GM12878 (cell line): ENCODE data around the gene TMED10. TPM values are rescaled to one million over a fixed set of nuclear protein-coding genes. Genes with fewer than 3 reads are reported as not detected.
A peak's percentile ranks its signal among the peaks of the same experiment; 100 is the strongest.

Source experiments
- ATAC-seq: fragments of 200-7000 bp; cut with Tn5 transposase; 3 replicates; pipeline ENCODE4 v1.9.1; 2020; ENCODE audit warnings: mild to moderate bottlenecking, moderate library complexity
- BruUV-seq: library from RNA; stranded (reverse); fragments of 400-500 nt; replicated peaks from 2 replicates; lab custom pipeline; 2021; lab: Mats Ljungman, UMichigan
- CTCF ChIA-PET: fragments of 300-600 bp; sonication (Branson Sonifier 250); formaldehyde crosslinking; extraction: SDS; loops from one replicate; lab custom pipeline; 2021; ENCODE audit warnings: inconsistent platforms; lab: Yijun Ruan, JAX
- POLR2A ChIA-PET: fragments of 350-600 bp; formaldehyde crosslinking; extraction: SDS; loops from one replicate; lab custom pipeline; 2021; ENCODE audit warnings: inconsistent platforms; lab: Charles Lee
- RAD21 ChIA-PET: fragments of 300-600 bp; sonication (Branson Sonifier 250); formaldehyde crosslinking; loops from one replicate; lab custom pipeline; 2023; ENCODE audit warnings: antibody characterized with exemption; ENCODE audit not compliant: unreplicated experiment; lab: Charles Lee
- SMC1A ChIA-PET: fragments of 300-600 bp; sonication (Branson Sonifier 250); formaldehyde crosslinking; loops from one replicate; lab custom pipeline; 2023; ENCODE audit not compliant: unreplicated experiment, uncharacterized antibody; lab: Charles Lee
- DNase-seq: peaks from one replicate; pipeline ENCODE4 v3.0.0-alpha.2; 2011; ENCODE audit warnings: low read depth, low spot score
- FAIRE-seq: peaks from 3 replicates; lab custom pipeline; 2011; peaks lifted over from hg19 to GRCh38; lab: Jason Lieb, UNC
- H2AFZ ChIP-seq: 2 replicates; pipeline ENCODE4 v1.6.0; 2011; ENCODE audit warnings: low read depth, low read length, control low read depth; ENCODE audit not compliant: control insufficient read depth
- H3K27ac ChIP-seq: 2 replicates; pipeline ENCODE4 v1.5.1; 2011; ENCODE audit warnings: control low read depth; ENCODE audit not compliant: control insufficient read depth, insufficient read depth
- H3K27me3 ChIP-seq, 2 experiments: replicated peaks in 1 of 2; 2 replicates each; pipeline versions ENCODE4 v1.6.0 to v1.6.1; 2011; ENCODE audit warnings: low read length in 1 of 2; ENCODE audit not compliant: control insufficient read depth in 2 of 2, insufficient read depth in 2 of 2
- H3K36me3 ChIP-seq, 2 experiments: 2 replicates each; pipeline ENCODE4 v1.5.1; 2011; ENCODE audit warnings: low read length in 1 of 2; ENCODE audit not compliant: control insufficient read depth in 2 of 2, insufficient read depth in 2 of 2
- H3K4me1 ChIP-seq: 2 replicates; pipeline ENCODE4 v1.6.1; 2011; ENCODE audit warnings: mild to moderate bottlenecking, low read length, moderate library complexity, mixed read lengths; ENCODE audit not compliant: control insufficient read depth, insufficient read depth
- H3K4me2 ChIP-seq: 2 replicates; pipeline ENCODE4 v1.6.0; 2011; ENCODE audit warnings: control low read depth; ENCODE audit not compliant: control insufficient read depth, insufficient read depth
- H3K4me3 ChIP-seq: fragments of 200-600 bp; sonication (generic); 2 replicates; pipeline ENCODE4 v1.5.1; 2016
- H3K79me2 ChIP-seq: 2 replicates; pipeline ENCODE4 v1.6.0; 2011; ENCODE audit warnings: low read length; ENCODE audit not compliant: control insufficient read depth, insufficient read depth
- H3K9ac ChIP-seq: 2 replicates; pipeline ENCODE4 v1.8.0; 2011; ENCODE audit warnings: low read length, control low read depth, mixed read lengths; ENCODE audit not compliant: control insufficient read depth, insufficient read depth
- H3K9me3 ChIP-seq: replicated peaks from 3 replicates; pipeline ENCODE4 v1.5.1; 2011; ENCODE audit warnings: mild to moderate bottlenecking, low read length; ENCODE audit not compliant: control insufficient read depth, insufficient read depth
- H4K20me1 ChIP-seq: 2 replicates; pipeline ENCODE4 v1.6.0; 2011; ENCODE audit not compliant: control insufficient read depth, insufficient read depth
- ATF7 ChIP-seq: fragments of 450-650 bp; IDR thresholded peaks from 2 replicates; pipeline ENCODE4 v1.6.1; 2016; ENCODE audit warnings: low read depth, mild to moderate bottlenecking
- CHD4 ChIP-seq: fragments of 200-600 bp; sonication (generic); IDR thresholded peaks from 2 replicates; pipeline ENCODE4 v1.6.1; 2016; ENCODE audit warnings: mild to moderate bottlenecking
- EP300 ChIP-seq, 2 experiments: fragments of 150-350 bp in 1 of 2; IDR thresholded peaks; 2 replicates each; pipeline ENCODE4 v1.6.1; 2011 to 2012; ENCODE audit warnings: low read depth in 2 of 2, low read length in 2 of 2, borderline replicate concordance in 1 of 2, improper control_type of control experiment in 1 of 2, inconsistent platforms in 1 of 2; ENCODE audit not compliant: control insufficient read depth in 1 of 2
- ETV6 ChIP-seq, 2 experiments: fragments of 450-650 bp in 1 of 2; IDR thresholded peaks in 1 of 2; conservative IDR thresholded peaks in 1 of 2; 2 replicates each; pipeline ENCODE4 v1.6.1; 2014; ENCODE audit warnings: antibody characterized with exemption in 1 of 2, borderline replicate concordance in 1 of 2, low read depth in 1 of 2, mild to moderate bottlenecking in 1 of 2, moderate library complexity in 1 of 2
- HDAC2 ChIP-seq: fragments of 200-600 bp; sonication (generic); IDR thresholded peaks from 2 replicates; pipeline ENCODE4 v1.6.1; 2017
- IKZF2 ChIP-seq, 2 experiments: fragments of 450-650 bp; IDR thresholded peaks; 2 replicates each; pipeline ENCODE4 v1.6.1; 2017; ENCODE audit warnings: mild to moderate bottlenecking in 2 of 2, moderate library complexity in 2 of 2
- JUND ChIP-seq: IDR thresholded peaks from 2 replicates; pipeline ENCODE4 v1.6.1; 2012; ENCODE audit warnings: low read depth, mild to moderate bottlenecking, low read length, improper control_type of control experiment, moderate library complexity
- MEF2A ChIP-seq: IDR thresholded peaks from 2 replicates; pipeline ENCODE4 v1.6.1; 2011; ENCODE audit warnings: low read depth, mild to moderate bottlenecking, low read length, moderate library complexity; ENCODE audit not compliant: insufficient read depth
- MEF2B ChIP-seq: fragments of 450-650 bp; IDR thresholded peaks from 2 replicates; pipeline ENCODE4 v1.6.1; 2018; ENCODE audit warnings: mild to moderate bottlenecking, moderate library complexity; ENCODE audit not compliant: partially characterized antibody, poor library complexity, severe bottlenecking
- MTA2 ChIP-seq: fragments of 450-650 bp; IDR thresholded peaks from 2 replicates; pipeline ENCODE4 v1.6.1; 2016; ENCODE audit warnings: low read depth, mild to moderate bottlenecking, moderate library complexity
- MYB ChIP-seq: fragments of 150-350 bp; IDR thresholded peaks from 2 replicates; pipeline ENCODE4 v1.6.1; 2014; ENCODE audit warnings: mild to moderate bottlenecking, low read depth, low read length, borderline replicate concordance
- NR2C1 ChIP-seq: fragments of 450-650 bp; IDR thresholded peaks from 2 replicates; pipeline ENCODE4 v1.6.1; 2017; ENCODE audit warnings: antibody characterized with exemption, mild to moderate bottlenecking, moderate library complexity
- POU2F2 ChIP-seq: IDR thresholded peaks from 3 replicates; pipeline ENCODE4 v1.6.1; 2011; ENCODE audit warnings: low read depth, mild to moderate bottlenecking, low read length, borderline replicate concordance
- RUNX3 ChIP-seq: IDR thresholded peaks from 2 replicates; pipeline ENCODE4 v1.6.1; 2012; ENCODE audit warnings: low read length, inconsistent platforms
- TARDBP ChIP-seq: IDR thresholded peaks from 2 replicates; pipeline ENCODE4 v1.6.1; 2016; ENCODE audit warnings: borderline replicate concordance
- WGBS: methylation state at CpG from one replicate; pipeline ENCODE4 v1.1.6; 2016; ENCODE audit warnings: low lambda C conversion rate; ENCODE audit not compliant: insufficient replicate concordance, insufficient coverage; ENCODE audit errors: missing lambda C conversion rate; 5-methylcytosine and 5-hydroxymethylcytosine counted together
- in situ Hi-C: fragments of 300-500 bp; cut with MboI; formaldehyde crosslinking; loops from 9 replicates; pipeline ENCODE4 v1.14.3; 2018; ENCODE audit warnings: mixed read lengths
- intact Hi-C: fragments of 100-400 bp; cut with micrococcal nuclease; formaldehyde crosslinking; loops from one replicate; pipeline ENCODE4 v1.14.2; 2022; ENCODE audit not compliant: unreplicated experiment
- polyA plus RNA-seq, 11 experiments: library from polyadenylated mRNA; depleted of rRNA in 4 of 11; unstranded in 6 of 11; stranded (reverse) in 5 of 11; fragments of >200 nt; fragmentation: Nextera tagmentation in 4 of 11; fragmentation: Illumina TruSeq in 1 of 11; extraction: Ambion mirVana in 4 of 11; extraction: Trizol in 1 of 11; gene quantifications; 1 replicate in 1 of 11; 2 replicates in 10 of 11; pipeline versions ENCODE4 v1.2.1 to v1.2.3, GENCODE V29; 2011 to 2016; ENCODE audit warnings: inconsistent platforms in 2 of 11, missing spikeins in 2 of 11, low read depth in 1 of 11
- total RNA-seq, 4 experiments: library from RNA; depleted of rRNA in 3 of 4; stranded (reverse); fragments of >200 nt in 3 of 4; fragmentation: Illumina TruSeq in 1 of 4; extraction: Trizol in 1 of 4; gene quantifications; 2 replicates each; pipeline versions ENCODE4 v1.2.1 to v1.2.3, GENCODE V29; 2013 to 2021
- TF ChIP-seq, protein P1 (sequence below): IDR thresholded peaks from 2 replicates; pipeline ENCODE4 v1.6.1; 2012; ENCODE audit warnings: low read length, inconsistent platforms
- TF ChIP-seq, protein P2 (sequence below): IDR thresholded peaks from 2 replicates; pipeline ENCODE4 v1.6.1; 2012; ENCODE audit warnings: low read depth, low read length, improper control_type of control experiment
- TF ChIP-seq, protein P3 (sequence below): IDR thresholded peaks from 2 replicates; pipeline ENCODE4 v1.6.1; 2011; ENCODE audit warnings: borderline replicate concordance, low read depth, mild to moderate bottlenecking, moderate library complexity, mixed read lengths, low read length; ENCODE audit not compliant: insufficient read depth; ENCODE audit errors: extremely low read length

Gene TMED10
- total and polyA plus RNA-seq, 10 of the 15 experiments (the other 5 are each of a cell fraction or from before 2014, with no cell fraction given), result 99.8 to 270 (median 180) TPM

DNA sequence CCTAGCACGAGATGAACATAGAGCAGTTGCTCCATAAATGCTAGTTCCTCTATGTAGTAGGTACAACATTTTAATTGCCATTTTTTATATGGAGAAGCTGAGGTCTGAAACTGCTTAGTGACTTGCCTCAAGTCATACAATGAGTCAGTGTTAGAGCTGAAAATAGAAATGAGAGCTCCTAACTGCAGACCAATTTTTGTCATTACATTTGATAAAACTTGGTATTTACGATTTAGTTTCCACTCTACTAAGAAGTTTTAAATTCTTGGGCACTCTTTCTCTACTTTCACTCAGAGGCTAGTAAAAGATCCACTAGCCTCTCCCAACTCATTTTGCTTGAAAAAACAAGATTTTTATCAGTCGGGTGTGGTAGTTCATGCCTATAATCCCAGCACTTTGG lies 8.1 kb upstream of the TMED10 start:
- no peak for FAIRE-seq
- intact Hi-C loops (no loop called here), in situ Hi-C loops (no loop called here)
- peak overlapping the region; percentile 65 for H3K4me2 ChIP-seq
- no TSS peak for BruUV-seq
- SMC1A ChIA-PET, result interaction anchor here (0.7 to 1.7 kb wide), 7 partner anchors 10 to 111 kb away, joined by 3 to 7 read pairs (median 4); no protein-coding TSS in a partner anchor
- no peaks in the 10 kb centered on the region for H4K20me1 ChIP-seq
- H3K36me3 ChIP-seq, result no peaks in the 10 kb centered on the region
- H3K9me3 ChIP-seq, result no peaks in the 10 kb centered on the region
- WGBS, result 33% methylated on average over 3 of the region's 3 CpGs
- POLR2A ChIA-PET, result interaction anchor here (0.6 to 0.9 kb wide), 2 partner anchors 11 to 74 kb away, joined by 3 to 7 read pairs; no protein-coding TSS in a partner anchor
- ATAC-seq, result peak; percentile 86
- DNase-seq, result peak; percentile 17
- H3K4me1 ChIP-seq, result peaks cover 25% of the 10 kb centered on the region
- H3K79me2 ChIP-seq, result no peaks in the 10 kb centered on the region
- no peaks in the 10 kb centered on the region; a peak in 1 of 4 replicates for H3K27me3 ChIP-seq
- CTCF ChIA-PET, result interaction anchor here (0.8 to 1.9 kb wide), 8 partner anchors 8 to 304 kb away, joined by 3 to 8 read pairs (median 4); no protein-coding TSS in a partner anchor
- H3K9ac ChIP-seq, result no peak overlapping the region
- no peak overlapping the region for H3K27ac ChIP-seq
- no peak overlapping the region for H2AFZ ChIP-seq
- RAD21 ChIA-PET, result interaction anchor here (0.8 to 0.9 kb wide), 2 partner anchors 38 to 111 kb away, joined by 3 to 5 read pairs; no protein-coding TSS in a partner anchor
- H3K4me3 ChIP-seq, result 0 out of 2 replicates have a peak overlapping the region, but pooled peaks have one; percentile 56
- TF ChIP-seq MYB (no peak), MEF2A (peak; percentile 91), EP300 (IDR thresholded peaks at IDR 0.05; ENCODE audit: borderline replicate concordance in 1 of 2, control insufficient read depth in 1 of 2, low read depth in 2 of 2, low read length in 2 of 2) (peak in 1 of 2 experiments; percentile 40; a peak in 1 of 4 replicates), MEF2B (peak; percentile 72), ETV6 (conservative IDR thresholded peaks at IDR 0.05 in 1 of 2, IDR thresholded peaks at IDR 0.05 in 1 of 2; ENCODE audit: borderline replicate concordance in 1 of 2, low read depth in 1 of 2) (0 out of 4 replicates have a peak, but pooled peaks of 1 of the 2 experiments have one; percentile 15), JUND (peak; percentile 23; the same call in 1 of the 2 replicates), POU2F2 (no peak), CHD4 (no peak), RUNX3 (peak; percentile 57; the same call in 1 of the 2 replicates), IKZF2 (IDR thresholded peaks at IDR 0.05) (peak; percentile 25 to 49; a peak in 2 of 4 replicates), ATF7 (0 out of 2 replicates have a peak, but pooled peaks have one; percentile 11), HDAC2 (no peak), NR2C1 (no peak), MTA2 (peak; percentile 72), TARDBP (no peak)
- TF ChIP-seq, protein P1, sequence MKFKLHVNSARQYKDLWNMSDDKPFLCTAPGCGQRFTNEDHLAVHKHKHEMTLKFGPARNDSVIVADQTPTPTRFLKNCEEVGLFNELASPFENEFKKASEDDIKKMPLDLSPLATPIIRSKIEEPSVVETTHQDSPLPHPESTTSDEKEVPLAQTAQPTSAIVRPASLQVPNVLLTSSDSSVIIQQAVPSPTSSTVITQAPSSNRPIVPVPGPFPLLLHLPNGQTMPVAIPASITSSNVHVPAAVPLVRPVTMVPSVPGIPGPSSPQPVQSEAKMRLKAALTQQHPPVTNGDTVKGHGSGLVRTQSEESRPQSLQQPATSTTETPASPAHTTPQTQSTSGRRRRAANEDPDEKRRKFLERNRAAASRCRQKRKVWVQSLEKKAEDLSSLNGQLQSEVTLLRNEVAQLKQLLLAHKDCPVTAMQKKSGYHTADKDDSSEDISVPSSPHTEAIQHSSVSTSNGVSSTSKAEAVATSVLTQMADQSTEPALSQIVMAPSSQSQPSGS, result 0 out of 2 replicates have a peak, but pooled peaks have one; percentile 18
- TF ChIP-seq, protein P2, sequence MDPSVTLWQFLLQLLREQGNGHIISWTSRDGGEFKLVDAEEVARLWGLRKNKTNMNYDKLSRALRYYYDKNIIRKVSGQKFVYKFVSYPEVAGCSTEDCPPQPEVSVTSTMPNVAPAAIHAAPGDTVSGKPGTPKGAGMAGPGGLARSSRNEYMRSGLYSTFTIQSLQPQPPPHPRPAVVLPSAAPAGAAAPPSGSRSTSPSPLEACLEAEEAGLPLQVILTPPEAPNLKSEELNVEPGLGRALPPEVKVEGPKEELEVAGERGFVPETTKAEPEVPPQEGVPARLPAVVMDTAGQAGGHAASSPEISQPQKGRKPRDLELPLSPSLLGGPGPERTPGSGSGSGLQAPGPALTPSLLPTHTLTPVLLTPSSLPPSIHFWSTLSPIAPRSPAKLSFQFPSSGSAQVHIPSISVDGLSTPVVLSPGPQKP, result no peak
- TF ChIP-seq, protein P3, sequence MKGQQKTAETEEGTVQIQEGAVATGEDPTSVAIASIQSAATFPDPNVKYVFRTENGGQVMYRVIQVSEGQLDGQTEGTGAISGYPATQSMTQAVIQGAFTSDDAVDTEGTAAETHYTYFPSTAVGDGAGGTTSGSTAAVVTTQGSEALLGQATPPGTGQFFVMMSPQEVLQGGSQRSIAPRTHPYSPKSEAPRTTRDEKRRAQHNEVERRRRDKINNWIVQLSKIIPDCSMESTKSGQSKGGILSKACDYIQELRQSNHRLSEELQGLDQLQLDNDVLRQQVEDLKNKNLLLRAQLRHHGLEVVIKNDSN, result no peak
